NCI-H2107 treated with DMSO at 0.1 percent for 48 hours (cell line): ENCODE results near the gene SARS1.
A peak's percentile ranks its signal among the peaks of the same experiment; 100 is the strongest.
"Not testable (repeated sequence)": the region's sequence is repeated elsewhere in the genome, so short reads cannot be mapped to it uniquely, and the experiment has no call there.

Experiments used
- DNase-seq: peaks from one replicate; lab custom pipeline; 2025; ENCODE audit not compliant: unreplicated experiment; lab: John Stamatoyannopoulos, UW

Gene SARS1

GRCh38 chr1:109213824-109214693 lies at the start of gene SARS1:
TSS of gene SARS1 (plus strand) at chr1:109213918. CDS start at chr1:109213993, 75 bp downstream.
- peak; percentile 79 for DNase-seq

GRCh38 chr1:109164538-109164937 lies 49.2 kb upstream of the SARS1 start:
- no peak for DNase-seq

- DNase-seq: no peak
Observed at GRCh38 chr1:109167001-109167506, 46.7 kb upstream of the SARS1 start.

- DNase-seq: no peak
Observed at GRCh38 chr1:109170035-109170764, 43.5 kb upstream of the SARS1 start.

- no peak for DNase-seq
Observed at GRCh38 chr1:109171646-109172045, 42.1 kb upstream of the SARS1 start.

- not testable (repeated sequence) for DNase-seq
Observed at GRCh38 chr1:109176349-109176748, 37.4 kb upstream of the SARS1 start.

GRCh38 chr1:109180715-109181084 lies 33.0 kb upstream of the SARS1 start:
- DNase-seq: not testable (repeated sequence)

GRCh38 chr1:109181085-109181806 lies 32.5 kb upstream of the SARS1 start:
- DNase-seq: no peak

- DNase-seq: no peak
Observed at GRCh38 chr1:109181807-109182163, 31.9 kb upstream of the SARS1 start.

GRCh38 chr1:109183058-109183738 lies 30.5 kb upstream of the SARS1 start:
- DNase-seq: no peak

- DNase-seq: no peak
Observed at GRCh38 chr1:109184687-109185086, 29.0 kb upstream of the SARS1 start.

GRCh38 chr1:109185357-109185756 lies 28.4 kb upstream of the SARS1 start:
- no peak for DNase-seq

GRCh38 chr1:109185990-109186732 lies 27.6 kb upstream of the SARS1 start:
- peak; percentile 56 for DNase-seq

GRCh38 chr1:109186733-109187086 lies 27.0 kb upstream of the SARS1 start:
- DNase-seq: no peak

- DNase-seq: no peak
Observed at GRCh38 chr1:109187127-109187526, 26.6 kb upstream of the SARS1 start.

GRCh38 chr1:109188200-109188599 lies 25.5 kb upstream of the SARS1 start:
- no peak for DNase-seq

- no peak for DNase-seq
Observed at GRCh38 chr1:109188781-109189180, 24.9 kb upstream of the SARS1 start.

GRCh38 chr1:109190189-109190588 lies 23.5 kb upstream of the SARS1 start:
- no peak for DNase-seq

GRCh38 chr1:109191377-109191776 lies 22.3 kb upstream of the SARS1 start:
- no peak for DNase-seq

- no peak for DNase-seq
Observed at GRCh38 chr1:109191891-109192290, 21.8 kb upstream of the SARS1 start.
